T-helper 2 cell treated with Interferon-gamma antibody and Interleukin-4, amounts not matched to agents 5 μg/mL and 100 μg/mL, for 36 hours (primary cell): ENCODE results near the gene SYNE4.
"Not testable (repeated sequence)": the region's sequence is repeated elsewhere in the genome, so short reads cannot be mapped to it uniquely, and the experiment has no call there.

ENCODE experiments used
- DNase-seq: peaks from one replicate; pipeline ENCODE4 v3.0.0; 2021; ENCODE audit warnings: low spot score
- H3K27ac Mint-ChIP-seq: one replicate; pipeline ENCODE4 v1.8.0; 2021; ENCODE audit warnings: mild to moderate bottlenecking, mixed read lengths
- H3K27me3 Mint-ChIP-seq: one replicate; pipeline ENCODE4 v1.8.0; 2021; ENCODE audit warnings: low read depth, mixed read lengths
- H3K36me3 Mint-ChIP-seq: one replicate; pipeline ENCODE4 v1.8.0; 2021; ENCODE audit warnings: low read depth, mixed read lengths
- H3K4me1 Mint-ChIP-seq: one replicate; pipeline ENCODE4 v1.8.0; 2021; ENCODE audit warnings: low read depth, mixed read lengths
- H3K4me3 Mint-ChIP-seq: one replicate; pipeline ENCODE4 v1.8.0; 2022; ENCODE audit warnings: mild to moderate bottlenecking, moderate library complexity, mixed read lengths
- H3K9me3 Mint-ChIP-seq: one replicate; pipeline ENCODE4 v1.8.0; 2021; ENCODE audit warnings: mixed read lengths

The SYNE4 gene

DNA sequence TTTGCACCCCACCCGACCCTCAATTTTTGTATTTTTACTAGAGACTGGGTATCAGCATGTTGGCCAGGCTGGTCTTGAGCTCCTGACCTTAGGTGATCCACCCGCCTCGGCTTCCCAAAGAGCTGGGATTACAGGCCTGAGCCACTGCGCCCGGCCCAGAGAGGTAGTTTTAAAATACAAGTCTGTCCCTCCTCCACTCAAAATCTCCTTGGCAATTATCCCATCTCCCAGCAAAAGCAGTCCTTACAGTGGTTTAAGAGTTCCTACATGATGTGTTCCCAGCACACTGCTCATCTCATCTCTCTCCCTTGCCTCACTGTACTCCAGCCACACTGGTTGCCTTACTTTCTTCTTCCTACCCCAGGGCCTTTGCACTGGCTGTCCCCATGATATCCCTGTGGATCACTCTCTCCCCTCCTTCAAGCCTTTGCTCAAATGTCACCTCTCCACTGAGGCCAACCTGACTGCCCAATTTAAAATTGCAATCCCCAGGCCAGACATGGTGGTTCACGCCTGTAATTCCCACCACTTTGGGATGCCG is 48.1 kb downstream of the SYNE4 start:
- no peak for DNase-seq
- no peak overlapping the region for H3K27ac Mint-ChIP-seq
- peaks cover 2% of the 10 kb centered on the region for H3K4me1 Mint-ChIP-seq
- H3K27me3 Mint-ChIP-seq: peaks cover 27% of the 10 kb centered on the region
- H3K9me3 Mint-ChIP-seq: peaks cover 7% of the 10 kb centered on the region
- peaks cover 2% of the 10 kb centered on the region for H3K36me3 Mint-ChIP-seq
- no peak overlapping the region for H3K4me3 Mint-ChIP-seq

GRCh38 chr19:35959968-35960320 is 48.7 kb downstream of the SYNE4 start:
- peaks cover 2% of the 10 kb centered on the region for H3K36me3 Mint-ChIP-seq
- H3K27ac Mint-ChIP-seq: no peak overlapping the region
- peaks cover 27% of the 10 kb centered on the region for H3K27me3 Mint-ChIP-seq
- DNase-seq: no peak
- no peak overlapping the region for H3K4me3 Mint-ChIP-seq
- H3K4me1 Mint-ChIP-seq: peaks cover 5% of the 10 kb centered on the region
- H3K9me3 Mint-ChIP-seq: peaks cover 7% of the 10 kb centered on the region

- H3K36me3 Mint-ChIP-seq: peaks cover 2% of the 10 kb centered on the region
- DNase-seq: peak; percentile 83
- peaks cover 27% of the 10 kb centered on the region for H3K27me3 Mint-ChIP-seq
- H3K4me1 Mint-ChIP-seq: peaks cover 5% of the 10 kb centered on the region
- H3K27ac Mint-ChIP-seq: no peak overlapping the region
- peaks cover 7% of the 10 kb centered on the region for H3K9me3 Mint-ChIP-seq
- H3K4me3 Mint-ChIP-seq: no peak overlapping the region
These were observed 49.3 kb downstream of the SYNE4 start for GRCh38 chr19:35959040-35959967.

GRCh38 chr19:35958660-35959039 is 50.0 kb downstream of the SYNE4 start:
- H3K36me3 Mint-ChIP-seq: peaks cover 2% of the 10 kb centered on the region
- H3K9me3 Mint-ChIP-seq: peaks cover 7% of the 10 kb centered on the region
- no peak overlapping the region for H3K27ac Mint-ChIP-seq
- peaks cover 27% of the 10 kb centered on the region for H3K27me3 Mint-ChIP-seq
- no peak for DNase-seq
- peaks cover 11% of the 10 kb centered on the region for H3K4me1 Mint-ChIP-seq
- peak overlapping the region; percentile 71 for H3K4me3 Mint-ChIP-seq

GRCh38 chr19:35957411-35957810 is 51.2 kb downstream of the SYNE4 start:
- DNase-seq, H3K9me3 Mint-ChIP-seq, H3K36me3 Mint-ChIP-seq, H3K4me3 Mint-ChIP-seq: not testable (repeated sequence)
- Mint-ChIP-seq H3K27me3 (peaks cover 24% of the 10 kb centered on the region), H3K4me1 (peaks cover 21% of the 10 kb centered on the region), H3K27ac (peak overlapping the region; percentile 5)

GRCh38 chr19:35955881-35956634 is 52.6 kb downstream of the SYNE4 start:
- Mint-ChIP-seq H3K9me3 (peaks cover 7% of the 10 kb centered on the region), H3K27me3 (peaks cover 24% of the 10 kb centered on the region), H3K4me1 (peaks cover 25% of the 10 kb centered on the region), H3K4me3 (peak overlapping the region; percentile 41), H3K27ac (peak overlapping the region; percentile 36), H3K36me3 (peaks cover 4% of the 10 kb centered on the region)
- no peak for DNase-seq
